HEK293T (cell line): ENCODE data around the gene RBPMS2.
A peak's percentile ranks its signal among the peaks of the same experiment; 100 is the strongest.
"Not testable (repeated sequence)": the region's sequence is repeated elsewhere in the genome, so short reads cannot be mapped to it uniquely, and the experiment has no call there.

ENCODE experiments used
- CTCF ChIA-PET: fragments of 350-600 bp; formaldehyde crosslinking; extraction: SDS; loops from one replicate; lab custom pipeline; 2021; ENCODE audit warnings: antibody characterized with exemption, inconsistent platforms; lab: Yijun Ruan, JAX
- POLR2A ChIA-PET: fragments of 350-600 bp; formaldehyde crosslinking; extraction: SDS; loops from one replicate; lab custom pipeline; 2020; ENCODE audit warnings: antibody characterized with exemption, inconsistent platforms; lab: Yijun Ruan, JAX
- DNase-seq: peaks from one replicate; pipeline ENCODE4 v3.0.0; 2012; ENCODE audit warnings: mixed read lengths; ENCODE audit errors: extremely low spot score
- ARNT ChIP-seq: fragments of 450-650 bp; IDR thresholded peaks from 2 replicates; pipeline ENCODE4 v1.6.1; 2017; ENCODE audit warnings: mild to moderate bottlenecking
- BHLHE40 ChIP-seq: fragments of 450-650 bp; IDR thresholded peaks from 2 replicates; pipeline ENCODE4 v1.6.1; 2016; ENCODE audit warnings: mild to moderate bottlenecking, moderate library complexity, borderline replicate concordance
- CTBP1 ChIP-seq: fragments of 450-650 bp; IDR thresholded peaks from 2 replicates; pipeline ENCODE4 v1.6.1; 2016; ENCODE audit warnings: borderline replicate concordance
- ELF4 ChIP-seq: fragments of 450-650 bp; IDR thresholded peaks from 2 replicates; pipeline ENCODE4 v1.6.1; 2017; ENCODE audit warnings: antibody characterized with exemption
- FOXA1 ChIP-seq: fragments of 450-650 bp; IDR thresholded peaks from 2 replicates; pipeline ENCODE4 v1.6.1; 2016; ENCODE audit warnings: mild to moderate bottlenecking
- FOXK2 ChIP-seq: fragments of 450-650 bp; IDR thresholded peaks from 2 replicates; pipeline ENCODE4 v1.6.1; 2016; ENCODE audit warnings: mild to moderate bottlenecking
- FOXM1 ChIP-seq: fragments of 450-650 bp; IDR thresholded peaks from 2 replicates; pipeline ENCODE4 v1.6.1; 2017; ENCODE audit warnings: mild to moderate bottlenecking, borderline replicate concordance
- HDGF ChIP-seq: fragments of 450-650 bp; IDR thresholded peaks from 2 replicates; pipeline ENCODE4 v1.6.1; 2017; ENCODE audit warnings: antibody characterized with exemption, borderline replicate concordance
- L3MBTL2 ChIP-seq: fragments of 450-650 bp; conservative IDR thresholded peaks from 2 replicates; pipeline ENCODE4 v1.6.1; 2016; ENCODE audit warnings: mild to moderate bottlenecking
- LEF1 ChIP-seq: fragments of 450-650 bp; IDR thresholded peaks from 2 replicates; pipeline ENCODE4 v1.6.1; 2017; ENCODE audit warnings: mild to moderate bottlenecking, borderline replicate concordance
- NFRKB ChIP-seq: fragments of 450-650 bp; IDR thresholded peaks from 2 replicates; pipeline ENCODE4 v1.6.1; 2016; ENCODE audit warnings: mild to moderate bottlenecking, moderate library complexity
- SP1 ChIP-seq: fragments of 450-650 bp; IDR thresholded peaks from 2 replicates; pipeline ENCODE4 v1.6.1; 2017
- SUZ12 ChIP-seq: fragments of 450-650 bp; IDR thresholded peaks from 2 replicates; pipeline ENCODE4 v1.6.1; 2016; ENCODE audit warnings: mild to moderate bottlenecking
- TARDBP ChIP-seq: fragments of 450-650 bp; IDR thresholded peaks from 2 replicates; pipeline ENCODE4 v1.6.1; 2016
- ZNF384 ChIP-seq: fragments of 450-650 bp; IDR thresholded peaks from 2 replicates; pipeline ENCODE4 v1.6.1; 2016
- TF ChIP-seq, protein P1 (sequence below): fragments of 450-650 bp; IDR thresholded peaks from 2 replicates; pipeline ENCODE4 v1.6.1; 2016

Gene RBPMS2

DNA sequence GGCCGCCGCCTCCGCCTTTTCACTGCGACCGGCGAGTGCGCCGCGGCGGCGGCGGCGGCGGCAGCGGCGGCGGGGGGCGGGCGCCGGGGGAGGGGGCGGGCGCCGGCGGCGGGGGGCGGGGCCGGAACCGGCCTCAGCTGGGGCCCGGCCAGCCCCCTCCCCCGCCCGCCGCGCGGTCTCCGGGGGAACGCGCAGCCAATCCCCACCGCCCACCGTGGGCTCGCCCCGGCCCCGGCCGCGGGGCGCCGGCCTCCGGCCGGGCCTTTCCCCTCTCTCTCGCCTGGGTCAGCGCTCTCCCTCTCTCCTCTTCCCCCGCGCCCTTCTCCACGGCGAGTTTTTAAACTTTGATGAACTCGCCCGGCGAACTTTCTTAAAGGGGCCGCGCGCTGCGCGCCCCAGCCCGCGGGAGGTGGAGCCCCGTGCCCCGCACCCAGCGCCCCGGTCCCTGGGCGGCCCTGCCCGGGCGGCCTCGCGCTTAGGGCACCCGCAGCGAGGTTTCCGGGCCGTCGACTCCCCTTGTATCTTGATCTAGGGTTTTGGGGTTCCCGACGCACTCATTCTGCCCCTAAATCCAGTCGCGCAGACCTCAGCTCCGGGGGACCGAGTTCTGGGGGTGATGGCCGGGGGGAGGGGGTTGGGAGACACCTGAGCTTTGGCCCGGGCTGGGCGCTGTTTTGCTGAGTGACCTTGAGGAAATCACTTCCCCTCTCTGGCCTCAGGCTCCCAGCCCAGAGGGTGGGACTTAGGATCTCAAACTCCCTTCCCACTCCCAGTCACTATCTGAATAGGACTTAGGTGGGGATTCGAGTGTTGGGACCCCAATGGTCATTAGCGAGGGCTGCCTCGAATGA is at the start of gene RBPMS2:
Gene RBPMS2 (minus strand): TSS at position 39 of the 851 bp plus-strand sequence. CDS start 270 bp downstream, outside the sequence.
- POLR2A ChIA-PET, result no interaction called here
- CTCF ChIA-PET, result no interaction called here
- TF ChIP-seq SP1 (no peak), FOXM1 (no peak), FOXA1 (no peak), ELF4 (no peak), FOXK2 (no peak), TARDBP (no peak), ZNF384 (no peak), BHLHE40 (no peak), SUZ12 (no peak), CTBP1 (no peak)
- TF ChIP-seq, protein P1, sequence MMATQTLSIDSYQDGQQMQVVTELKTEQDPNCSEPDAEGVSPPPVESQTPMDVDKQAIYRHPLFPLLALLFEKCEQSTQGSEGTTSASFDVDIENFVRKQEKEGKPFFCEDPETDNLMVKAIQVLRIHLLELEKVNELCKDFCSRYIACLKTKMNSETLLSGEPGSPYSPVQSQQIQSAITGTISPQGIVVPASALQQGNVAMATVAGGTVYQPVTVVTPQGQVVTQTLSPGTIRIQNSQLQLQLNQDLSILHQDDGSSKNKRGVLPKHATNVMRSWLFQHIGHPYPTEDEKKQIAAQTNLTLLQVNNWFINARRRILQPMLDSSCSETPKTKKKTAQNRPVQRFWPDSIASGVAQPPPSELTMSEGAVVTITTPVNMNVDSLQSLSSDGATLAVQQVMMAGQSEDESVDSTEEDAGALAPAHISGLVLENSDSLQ, result no peak
- DNase-seq, result peak; percentile 47

DNA sequence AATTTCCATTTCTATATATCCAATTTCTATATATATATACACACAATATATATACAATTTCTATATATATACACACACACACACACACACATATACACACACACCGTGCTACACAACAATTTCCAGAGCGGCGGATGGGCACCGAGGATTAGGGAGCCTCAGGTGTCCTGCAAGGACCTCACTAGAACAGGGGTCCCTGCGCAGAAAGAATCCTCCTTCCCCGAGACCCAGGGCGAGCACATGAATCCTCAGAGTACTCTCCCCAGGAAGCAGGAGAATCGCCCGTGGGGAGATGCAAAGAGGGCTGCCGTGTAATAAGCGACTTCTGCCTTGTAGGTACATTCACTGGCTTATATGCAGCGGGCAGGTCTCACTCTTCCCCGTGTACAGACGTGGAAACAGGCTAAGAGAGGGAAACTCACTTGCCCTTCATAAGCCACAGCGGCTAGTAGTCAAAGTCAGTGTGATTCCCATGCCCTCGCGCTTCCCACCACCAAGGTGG is 49.6 kb upstream of the RBPMS2 start:
- no peak for TF ChIP-seq SUZ12
- TF ChIP-seq FOXA1, result no peak
- TF ChIP-seq BHLHE40, result no peak
- TF ChIP-seq FOXM1, result no peak
- no peak for TF ChIP-seq CTBP1
- no peak for TF ChIP-seq FOXK2
- no peak for TF ChIP-seq ZNF384
- DNase-seq, result no peak
- POLR2A ChIA-PET, result interaction anchor here (0.9 to 1.7 kb wide), 7 partner anchors 9 to 82 kb away, joined by 3 to 4 read pairs (median 4); no protein-coding TSS in a partner anchor
- CTCF ChIA-PET, result no interaction called here

DNA sequence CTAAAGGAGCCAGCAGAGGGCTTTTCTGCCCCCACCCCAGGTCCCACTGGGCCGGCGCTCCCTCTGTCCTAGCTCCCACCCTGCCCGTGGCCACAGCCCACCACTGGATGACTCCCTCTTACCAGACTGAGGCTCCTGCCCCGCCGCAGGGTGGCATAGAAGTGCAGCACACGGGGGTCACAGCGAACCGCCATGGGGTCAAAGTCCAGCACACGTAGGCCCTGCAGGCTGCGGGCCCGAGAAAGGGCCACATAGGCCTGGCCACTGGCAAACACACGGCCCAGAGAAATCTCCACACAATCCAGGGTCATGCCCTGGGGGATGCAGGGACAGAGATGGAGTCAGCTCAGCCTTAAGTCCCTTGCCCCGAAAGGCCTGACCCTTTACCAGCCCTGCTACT is 41.1 kb upstream of the RBPMS2 start:
- ChIA-PET CTCF (no interaction called here), POLR2A (no interaction called here)
- TF ChIP-seq SUZ12 (no peak), FOXK2 (no peak), L3MBTL2 (no peak), SP1 (no peak)
- DNase-seq, result no peak

DNA sequence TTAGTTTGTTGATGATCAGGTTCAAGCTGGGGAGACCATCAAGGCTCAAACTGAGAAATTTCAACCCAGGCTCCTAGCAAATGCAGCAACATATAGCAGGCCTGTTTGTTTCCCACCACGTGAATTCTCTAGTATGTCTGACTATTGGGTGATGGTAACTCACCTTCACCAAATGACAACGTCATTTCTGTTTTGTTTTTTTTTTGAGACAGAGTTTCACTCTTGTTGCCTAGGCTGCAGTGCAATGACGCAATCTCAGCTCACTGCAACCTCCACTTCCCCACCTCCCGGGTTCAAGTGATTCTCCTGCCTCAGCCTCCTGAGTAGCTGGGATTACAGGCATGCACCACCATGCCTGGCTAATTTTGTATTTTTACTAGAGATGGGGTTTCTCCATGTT is 39.6 kb upstream of the RBPMS2 start:
- DNase-seq, result not testable (repeated sequence)

DNA sequence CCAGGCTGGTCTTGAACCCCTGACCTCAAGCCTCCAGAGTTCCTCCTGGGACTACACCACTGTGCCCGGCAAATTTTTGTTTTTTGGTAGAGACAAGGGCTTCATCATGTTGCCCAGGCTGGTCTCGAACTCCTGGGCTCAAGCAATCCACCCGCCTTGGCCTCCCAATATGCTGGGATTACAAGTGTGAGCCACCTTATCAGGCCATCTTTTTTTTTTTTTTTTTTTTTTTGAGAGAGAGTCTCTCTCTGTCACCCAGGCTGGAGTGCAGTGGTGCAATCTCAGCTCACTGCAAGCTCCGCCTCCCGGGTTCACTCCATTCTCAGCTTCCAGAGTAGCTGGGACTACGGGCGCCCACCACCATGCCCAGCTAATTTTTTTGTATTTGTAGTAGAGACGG is 38.9 kb upstream of the RBPMS2 start:
- CTCF ChIA-PET, result interaction anchor here (1.4 kb wide), 1 partner anchor 73 kb away, joined by 3 read pairs; no protein-coding TSS in a partner anchor
- POLR2A ChIA-PET, result interaction anchor here (1.2 kb wide), 1 partner anchor 12 kb away, joined by 4 read pairs; the partner anchor contains the start of gene PIF1
- not testable (repeated sequence) for DNase-seq

More for the DNA sequence above, 39.6 kb upstream of the RBPMS2 start:
- CTCF ChIA-PET, result not testable (repeated sequence)
- POLR2A ChIA-PET, result interaction anchor here (0.9 to 1.2 kb wide), 2 partner anchors 11 to 25 kb away, joined by 3 to 4 read pairs; partner anchors contain the start of gene PIF1

DNA sequence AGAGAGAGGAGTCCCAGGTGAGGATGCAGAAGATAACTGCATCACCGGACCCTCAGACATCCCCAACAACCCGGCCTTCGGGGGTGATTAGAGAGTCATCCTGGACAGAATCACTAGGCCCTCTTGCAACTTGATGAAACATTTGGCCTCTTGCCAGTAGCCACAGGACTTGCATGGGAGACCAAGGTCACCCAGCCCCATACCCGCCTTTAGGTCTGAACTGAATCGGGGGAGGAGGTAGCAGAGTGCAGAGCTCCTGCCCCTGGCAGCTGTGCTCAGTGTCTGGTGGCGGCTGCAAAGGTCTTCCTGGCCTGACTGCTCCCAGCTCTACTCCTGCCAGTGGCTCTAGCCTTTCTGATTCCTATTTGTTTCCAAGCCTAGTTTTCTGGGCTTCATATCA is 37.7 kb upstream of the RBPMS2 start:
- no peak for DNase-seq
- TF ChIP-seq ZNF384 (no peak), HDGF (no peak), BHLHE40 (no peak), LEF1 (no peak), CTBP1 (no peak), FOXA1 (no peak), SP1 (no peak)
- POLR2A ChIA-PET, result no interaction called here
- CTCF ChIA-PET, result interaction anchor here (0.7 to 1.4 kb wide), 3 partner anchors 10 to 72 kb away, joined by 3 read pairs; no protein-coding TSS in a partner anchor

DNA sequence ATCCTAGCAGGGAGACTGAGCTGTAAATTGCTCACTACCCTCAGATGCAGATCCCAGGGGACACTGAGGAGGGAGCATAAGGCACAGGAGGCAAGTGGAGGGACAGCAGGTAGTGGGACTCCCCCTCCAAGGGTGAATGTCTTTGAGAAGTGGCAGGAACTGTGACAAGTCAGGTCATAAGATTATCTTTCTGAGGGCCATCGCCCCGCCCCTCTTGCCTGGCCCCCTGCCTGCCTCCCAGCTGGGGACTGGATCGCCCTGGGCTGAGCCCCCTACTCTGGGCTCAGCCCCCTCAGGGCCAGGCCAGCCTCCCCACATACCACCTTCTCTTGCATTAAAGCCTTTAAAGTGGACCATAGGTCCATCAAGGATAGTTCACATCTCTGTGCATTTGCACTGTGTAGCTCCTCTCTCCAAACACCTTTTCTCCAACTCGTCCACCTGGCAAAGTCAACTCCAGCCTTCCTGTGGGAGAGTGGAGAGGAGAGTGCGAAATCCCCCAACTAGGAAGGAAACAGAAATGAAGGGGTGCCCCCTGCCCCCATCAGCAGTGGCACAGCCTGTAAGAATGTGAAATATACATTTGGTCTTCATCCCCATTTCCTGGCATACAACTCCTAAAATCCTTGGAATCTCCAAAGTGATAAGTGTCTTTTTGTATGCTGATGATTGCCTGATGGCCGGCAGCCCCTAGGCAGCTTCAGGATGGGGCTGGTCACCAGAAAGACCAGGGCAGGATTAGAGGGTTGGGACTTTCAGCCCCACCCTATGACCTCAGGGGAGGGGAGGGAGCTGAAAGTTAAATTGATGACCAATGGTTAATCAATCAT is 35.3 kb upstream of the RBPMS2 start:
- CTCF ChIA-PET, result interaction anchor here (0.6 to 4.0 kb wide), 7 partner anchors 9 to 212 kb away, joined by 3 to 23 read pairs (median 4); no protein-coding TSS in a partner anchor
- no peak for DNase-seq
- POLR2A ChIA-PET, result no interaction called here
- TF ChIP-seq LEF1, result no peak
- no peak for TF ChIP-seq BHLHE40
- TF ChIP-seq NFRKB, result no peak
- TF ChIP-seq FOXA1, result no peak
- TF ChIP-seq L3MBTL2, result no peak
- TF ChIP-seq, protein P1, result no peak
- no peak for TF ChIP-seq FOXM1
- TF ChIP-seq HDGF, result no peak
- no peak for TF ChIP-seq CTBP1
- TF ChIP-seq FOXK2, result no peak
- TF ChIP-seq ARNT, result no peak
- TF ChIP-seq ZNF384, result no peak
- no peak for TF ChIP-seq ELF4
- TF ChIP-seq SP1, result no peak
- no peak for TF ChIP-seq SUZ12
- TF ChIP-seq TARDBP, result no peak
